Measurements from ENCODE around the gene HTT-AS. TPM values are rescaled to one million over a fixed set of nuclear protein-coding genes. Genes with fewer than 3 reads are reported as not detected.
A peak's percentile ranks its signal among the peaks of the same experiment; 100 is the strongest.

The HTT-AS gene
- total and polyA plus RNA-seq, 2 of the 13 experiments (the other 11 are each of a cell fraction or from before 2014, with no cell fraction given) = not detected

DNA sequence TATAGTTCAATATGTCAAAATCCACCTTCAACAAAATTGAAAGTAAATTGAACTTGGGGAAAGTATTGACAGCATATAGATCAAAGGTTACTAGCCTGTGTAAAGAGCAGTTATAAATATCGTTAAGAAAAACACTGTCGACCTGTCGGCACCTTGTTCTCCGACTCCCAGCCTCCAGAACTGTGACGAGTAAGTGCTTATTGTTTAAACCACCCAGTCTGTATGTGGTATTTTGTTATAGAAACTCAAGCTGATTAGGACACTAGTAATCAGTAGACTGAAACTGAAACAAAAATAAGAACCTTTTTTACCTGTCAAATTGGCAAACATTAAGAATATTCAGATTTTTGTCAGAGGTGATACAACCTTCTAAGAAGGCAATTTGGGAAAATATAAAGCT is 17.1 kb upstream of the HTT-AS start:
- no TSS peak for BruUV-seq (replicated peaks)
- H3K9ac ChIP-seq (ENCODE audit: insufficient read depth, low read depth, low read length) = no peak overlapping the region
- H3K4me3 ChIP-seq (replicated peaks in 1 of 3; ENCODE audit: insufficient read depth in 1 of 3, low read depth in 2 of 3, low read length in 3 of 3) = no peak overlapping the region
- no peak for FAIRE-seq
- no peaks in the 10 kb centered on the region for H3K27me3 ChIP-seq (ENCODE audit: control insufficient read depth in 1 of 2, insufficient read depth in 2 of 2, low read length in 2 of 2)
- TF ChIP-seq, protein P1, sequence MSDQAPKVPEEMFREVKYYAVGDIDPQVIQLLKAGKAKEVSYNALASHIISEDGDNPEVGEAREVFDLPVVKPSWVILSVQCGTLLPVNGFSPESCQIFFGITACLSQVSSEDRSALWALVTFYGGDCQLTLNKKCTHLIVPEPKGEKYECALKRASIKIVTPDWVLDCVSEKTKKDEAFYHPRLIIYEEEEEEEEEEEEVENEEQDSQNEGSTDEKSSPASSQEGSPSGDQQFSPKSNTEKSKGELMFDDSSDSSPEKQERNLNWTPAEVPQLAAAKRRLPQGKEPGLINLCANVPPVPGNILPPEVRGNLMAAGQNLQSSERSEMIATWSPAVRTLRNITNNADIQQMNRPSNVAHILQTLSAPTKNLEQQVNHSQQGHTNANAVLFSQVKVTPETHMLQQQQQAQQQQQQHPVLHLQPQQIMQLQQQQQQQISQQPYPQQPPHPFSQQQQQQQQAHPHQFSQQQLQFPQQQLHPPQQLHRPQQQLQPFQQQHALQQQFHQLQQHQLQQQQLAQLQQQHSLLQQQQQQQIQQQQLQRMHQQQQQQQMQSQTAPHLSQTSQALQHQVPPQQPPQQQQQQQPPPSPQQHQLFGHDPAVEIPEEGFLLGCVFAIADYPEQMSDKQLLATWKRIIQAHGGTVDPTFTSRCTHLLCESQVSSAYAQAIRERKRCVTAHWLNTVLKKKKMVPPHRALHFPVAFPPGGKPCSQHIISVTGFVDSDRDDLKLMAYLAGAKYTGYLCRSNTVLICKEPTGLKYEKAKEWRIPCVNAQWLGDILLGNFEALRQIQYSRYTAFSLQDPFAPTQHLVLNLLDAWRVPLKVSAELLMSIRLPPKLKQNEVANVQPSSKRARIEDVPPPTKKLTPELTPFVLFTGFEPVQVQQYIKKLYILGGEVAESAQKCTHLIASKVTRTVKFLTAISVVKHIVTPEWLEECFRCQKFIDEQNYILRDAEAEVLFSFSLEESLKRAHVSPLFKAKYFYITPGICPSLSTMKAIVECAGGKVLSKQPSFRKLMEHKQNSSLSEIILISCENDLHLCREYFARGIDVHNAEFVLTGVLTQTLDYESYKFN (CRISPR knock-in tag; conservative IDR thresholded peaks at IDR 0.05) = 0 out of 2 replicates have a peak, but pooled peaks have one; percentile 11
- TF ChIP-seq, protein P2, sequence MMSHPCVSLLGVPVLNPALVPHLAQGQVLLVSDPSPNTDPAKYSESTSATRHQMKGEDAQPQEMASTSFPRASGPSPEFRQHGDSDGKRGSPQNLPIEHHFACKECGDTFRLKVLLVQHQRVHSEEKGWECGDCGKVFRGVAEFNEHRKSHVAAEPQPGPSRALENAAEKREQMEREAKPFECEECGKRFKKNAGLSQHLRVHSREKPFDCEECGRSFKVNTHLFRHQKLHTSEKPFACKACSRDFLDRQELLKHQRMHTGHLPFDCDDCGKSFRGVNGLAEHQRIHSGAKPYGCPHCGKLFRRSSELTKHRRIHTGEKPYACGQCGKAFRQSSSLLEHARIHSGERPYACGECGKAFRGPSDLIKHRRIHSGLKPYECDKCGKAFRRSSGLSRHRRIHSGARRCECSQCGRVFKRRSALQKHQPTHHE (CRISPR knock-in tag; IDR thresholded peaks at IDR 0.05; ENCODE audit: borderline replicate concordance) = no peak
- 57% methylated on average over 5 of the region's 5 CpGs for WGBS (ENCODE audit: low lambda C conversion rate)
- POLR2A ChIA-PET = no interaction called here
- no peak for DNase-seq (ENCODE audit: low spot score)
- CTCF ChIA-PET (ENCODE audit: low intra/inter-chr PET ratio, low total read pairs) = no interaction called here
- peaks cover 17% of the 10 kb centered on the region for H3K4me1 ChIP-seq (ENCODE audit: insufficient read depth, low read length)
- H3K27ac ChIP-seq (ENCODE audit: extremely low read length, insufficient read depth, low read length) = no peak overlapping the region
- no peak overlapping the region for H2AFZ ChIP-seq (ENCODE audit: low read length)
- H3K9me3 ChIP-seq (ENCODE audit: low read length) = no peaks in the 10 kb centered on the region
- H3K4me2 ChIP-seq (ENCODE audit: low read depth, low read length) = no peak overlapping the region
- intact Hi-C loops (cut with micrococcal nuclease; ENCODE audit: unreplicated experiment) = no loop called here
- no peaks in the 10 kb centered on the region for H4K20me1 ChIP-seq (ENCODE audit: insufficient read depth, low read length)
- no peaks in the 10 kb centered on the region for H3K79me2 ChIP-seq (ENCODE audit: insufficient read depth, low read length)
- in situ Hi-C loops (cut with HindIII; ENCODE audit: extremely low pct_ligation_motif_present, low pct_unique_long_range_greater_than_20kb) = no loop called here
- no peak for ATAC-seq
- H3K36me3 ChIP-seq (replicated peaks in 1 of 2; ENCODE audit: control insufficient read depth in 1 of 2, insufficient read depth in 2 of 2, low read length in 2 of 2) = peaks cover 4 to 35% of the 10 kb centered on the region in 2 experiments; a peak in 4 of 5 replicates
